Muscle of arm (tissue), 12 donors: Measurements from ENCODE around the gene LEO1. TPM values are rescaled to one million over a fixed set of nuclear protein-coding genes. Genes with fewer than 3 reads are reported as not detected.

ENCODE experiments used
- DNase-seq: peaks from one replicate; pipeline ENCODE4 v3.0.0-alpha.2; 2013
- polyA plus RNA-seq, 12 donors: library from polyadenylated mRNA; unstranded; fragments of 120-200 nt; gene quantifications; one replicate each; pipeline ENCODE4 v1.2.1, GENCODE V29; 2013; ENCODE audit not compliant: insufficient read length in 12 of 12

The LEO1 gene
- polyA plus RNA-seq, 12 donors: 19.3 to 36.6 (median 23.6) TPM; not detected in 1

DNA sequence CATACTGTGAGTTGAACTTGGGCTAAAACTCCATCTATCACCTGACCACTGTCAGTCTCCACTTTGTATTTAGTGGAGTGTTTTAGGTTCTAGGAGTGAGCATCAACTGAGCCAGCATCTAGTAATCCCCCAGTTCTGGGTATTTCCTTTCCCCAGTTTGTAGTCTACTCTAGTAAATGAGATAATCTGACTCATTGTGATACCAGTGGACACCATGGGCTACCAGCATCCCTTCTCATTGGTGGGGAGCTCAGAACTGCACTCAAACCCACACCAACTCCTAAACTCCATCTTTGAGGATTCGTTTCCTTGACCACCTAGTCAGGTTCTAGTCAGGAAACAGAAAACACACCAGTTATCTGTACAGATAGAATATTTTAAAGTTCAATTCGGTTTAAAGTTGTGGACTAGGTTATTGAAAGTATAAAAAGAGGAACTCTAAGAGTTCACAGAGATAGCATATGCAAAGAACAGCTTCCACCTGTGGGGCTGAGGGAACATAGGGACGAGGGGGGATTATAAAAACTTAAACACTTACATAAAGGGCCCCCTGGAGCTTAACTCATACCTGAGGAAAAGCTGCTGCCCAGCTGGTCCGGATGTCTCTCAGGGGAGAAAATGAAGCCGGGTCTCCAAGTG lies 36.0 kb downstream of the LEO1 start:
- no peak for DNase-seq

DNA sequence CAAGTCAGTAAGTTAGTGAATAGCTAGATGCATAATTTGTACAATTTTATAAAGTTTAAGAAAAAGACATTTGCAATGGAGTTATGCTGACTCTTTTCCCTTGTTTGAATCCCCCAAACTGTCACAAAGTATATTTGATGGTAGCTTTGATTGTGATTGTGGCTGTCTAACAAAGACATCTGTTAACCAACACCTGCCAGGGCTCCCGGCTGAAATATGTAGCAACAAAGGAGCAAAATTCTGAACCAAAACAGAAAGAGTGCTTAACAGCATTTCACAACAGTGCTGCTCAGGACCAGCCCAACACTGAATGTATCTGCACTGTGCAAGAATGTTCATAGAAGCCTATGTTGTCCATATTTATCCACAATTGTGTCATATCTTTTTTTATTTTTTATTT lies 39.4 kb downstream of the LEO1 start:
- no peak for DNase-seq

DNA sequence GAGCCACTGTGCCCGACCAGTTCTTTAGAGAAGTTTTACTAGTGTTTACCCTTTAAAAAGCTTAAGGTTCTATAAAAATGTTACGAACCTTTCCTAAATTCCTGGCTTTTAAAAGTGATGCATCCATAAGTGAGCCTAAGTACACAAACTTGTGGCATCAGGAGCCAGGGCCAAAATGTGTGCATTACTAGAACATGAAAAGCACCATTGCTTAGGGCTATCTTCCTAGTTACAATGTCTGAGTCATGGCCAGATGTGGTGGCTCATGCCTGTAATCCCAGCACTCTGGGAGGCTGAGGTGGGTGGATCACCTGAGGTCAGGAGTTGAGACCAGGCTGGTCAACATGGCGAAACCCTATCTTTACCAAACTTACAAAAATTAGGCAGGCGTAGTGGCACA lies 39.9 kb downstream of the LEO1 start:
- DNase-seq: no peak

DNA sequence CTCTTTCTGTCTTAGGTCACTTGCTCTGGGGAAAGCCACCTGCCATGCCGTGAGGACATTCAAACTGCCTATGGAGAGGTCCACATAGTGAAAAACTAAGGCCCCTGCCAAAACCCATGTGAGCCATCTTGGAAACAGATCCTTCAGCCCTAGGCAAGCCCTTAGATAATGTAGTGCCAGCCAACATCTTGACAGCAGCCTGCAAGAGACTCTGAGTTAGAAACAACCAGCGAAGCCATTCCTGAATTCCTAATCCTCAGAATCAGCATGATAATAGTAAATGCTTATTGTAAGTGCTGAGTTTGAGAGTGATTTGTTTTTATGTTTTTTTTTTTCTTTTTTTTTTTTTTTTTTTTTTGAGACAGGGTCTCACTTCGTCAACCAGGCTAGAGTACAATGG lies 40.6 kb downstream of the LEO1 start:
- no peak for DNase-seq

DNA sequence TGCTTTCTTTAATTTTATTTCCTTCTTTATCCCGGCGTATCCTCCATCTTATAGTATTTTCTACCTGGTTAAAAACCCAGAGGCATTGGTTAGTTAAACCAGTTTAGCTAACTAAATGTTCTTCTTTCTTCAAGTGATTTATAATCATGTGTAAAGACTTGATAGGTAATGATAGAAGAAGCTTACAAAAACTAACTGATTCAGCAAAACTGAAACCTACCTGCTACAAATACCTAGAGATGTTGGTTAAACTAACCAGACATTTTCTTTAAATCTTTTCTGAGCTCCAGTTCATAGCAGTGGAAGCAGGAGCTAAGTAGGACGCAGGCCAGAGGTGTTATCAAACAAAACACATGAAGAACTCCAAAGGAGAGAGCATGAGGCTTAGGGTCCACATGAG lies 44.8 kb downstream of the LEO1 start:
- DNase-seq: no peak

DNA sequence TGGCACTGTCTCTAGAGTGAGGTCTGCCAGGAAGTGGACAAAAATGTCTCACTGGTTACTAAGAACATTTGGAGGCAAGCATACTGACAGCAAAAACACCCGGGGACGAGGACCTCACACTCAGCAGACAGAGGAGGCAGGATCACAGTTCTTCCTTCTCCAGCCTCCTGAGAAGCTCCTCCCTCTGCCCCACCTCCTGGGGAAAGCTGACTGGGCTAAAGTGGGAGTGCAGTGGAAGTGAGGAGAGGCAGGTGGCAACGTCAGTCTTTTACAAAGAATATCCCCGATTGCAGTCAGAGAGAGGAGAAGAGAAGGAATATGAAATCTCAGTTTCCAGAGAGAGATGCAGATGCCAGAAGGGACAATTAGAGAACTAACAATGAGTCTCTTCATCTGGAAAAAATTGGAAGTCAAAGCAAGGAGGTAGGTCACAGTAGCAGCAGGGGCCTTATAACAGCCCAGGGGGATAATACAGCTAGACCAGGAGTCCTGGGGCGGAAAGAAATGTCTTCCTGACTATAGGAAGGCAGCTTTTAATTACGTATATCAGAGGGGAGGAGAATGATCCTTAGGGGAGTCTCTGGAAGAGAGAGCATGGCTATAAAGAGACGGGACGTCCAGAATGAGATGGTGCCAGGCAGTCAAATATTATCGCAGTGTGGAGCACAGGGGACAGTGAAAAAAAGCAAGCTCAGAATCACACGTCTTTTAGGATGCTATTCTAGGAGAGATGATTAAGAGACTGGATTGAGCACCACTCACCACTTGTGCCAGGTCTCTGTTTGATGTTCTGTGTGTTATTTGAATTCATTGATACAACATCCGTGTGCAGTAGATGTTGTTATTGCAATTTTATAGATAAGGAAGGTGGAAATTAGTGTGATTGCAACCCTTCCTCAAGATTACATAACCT lies 47.2 kb downstream of the LEO1 start:
- no peak for DNase-seq

DNA sequence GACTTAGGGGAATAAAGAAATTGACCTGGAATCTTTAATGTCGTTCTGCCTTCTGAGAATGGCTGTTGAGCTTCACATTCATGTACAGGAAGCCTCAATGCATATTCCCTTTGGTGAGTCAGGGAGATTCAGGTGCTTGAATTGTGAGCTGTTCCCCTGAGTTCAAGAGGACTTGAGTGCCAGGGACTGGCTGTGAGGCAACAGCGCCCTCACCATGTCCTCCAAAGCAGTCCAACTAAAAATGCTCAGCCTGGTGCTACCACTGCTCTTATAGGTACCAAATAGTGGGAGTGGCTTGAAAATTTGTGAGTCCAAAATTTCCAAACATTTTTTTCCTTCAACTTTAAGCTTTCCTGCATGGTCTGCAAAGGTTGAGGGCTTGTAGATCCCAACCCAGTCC lies 54.1 kb downstream of the LEO1 start:
- no peak for DNase-seq

DNA sequence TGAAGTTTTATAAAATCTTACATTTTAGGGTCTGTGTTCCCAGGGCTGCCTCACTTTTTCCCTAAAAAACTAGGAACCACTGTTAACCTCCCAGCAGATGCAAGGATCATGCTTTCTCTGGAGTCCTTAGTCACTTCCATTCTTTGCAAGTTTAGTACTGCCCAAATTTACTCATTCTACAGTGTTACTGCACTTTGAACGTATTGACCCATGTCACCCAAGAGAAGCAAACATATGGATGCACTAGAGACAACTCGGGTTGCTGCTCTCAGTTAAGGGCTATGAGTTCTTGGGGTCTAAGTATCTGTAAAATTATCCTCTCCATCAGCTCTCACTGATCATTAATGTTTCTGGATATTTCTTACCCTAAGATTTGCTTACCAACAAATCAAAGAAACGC lies 59.0 kb downstream of the LEO1 start:
- DNase-seq: no peak

DNA sequence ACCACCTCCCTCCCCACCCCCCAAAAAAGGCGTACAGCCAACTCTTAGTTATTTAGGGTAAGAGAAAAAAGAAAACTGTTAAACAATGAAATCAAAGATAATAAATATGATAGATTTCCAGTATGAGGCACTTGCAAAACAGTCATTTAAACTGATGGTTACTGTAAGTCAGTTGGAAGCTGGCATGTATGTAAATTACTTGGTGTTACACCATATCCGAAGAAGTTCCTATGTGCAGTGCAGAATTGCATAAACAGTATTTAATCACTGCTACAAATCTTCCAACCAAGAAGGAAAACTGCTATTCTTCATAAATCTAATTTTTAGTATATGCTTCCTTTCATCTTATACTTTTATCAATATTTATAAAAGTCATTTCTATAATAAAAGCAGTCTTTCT lies 62.0 kb downstream of the LEO1 start:
- no peak for DNase-seq

DNA sequence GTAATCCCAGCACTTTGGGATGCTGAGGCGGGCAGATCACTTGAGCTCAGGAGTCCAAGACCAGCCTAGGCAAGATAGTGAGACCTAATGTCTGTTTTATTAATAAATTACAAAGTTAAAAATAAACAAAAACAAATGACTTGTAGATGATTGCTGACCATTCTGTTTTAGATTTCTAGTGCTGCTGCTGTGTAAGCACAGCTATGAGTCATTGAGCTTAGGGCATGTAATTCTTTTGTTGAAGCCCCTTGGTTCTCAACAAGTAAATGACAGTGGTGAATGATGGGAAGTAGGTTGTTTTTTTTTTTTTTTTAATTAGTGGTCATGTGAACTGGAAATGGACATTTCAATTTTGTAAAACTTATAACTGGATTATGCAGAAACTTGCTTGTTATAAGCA lies 63.3 kb downstream of the LEO1 start:
- DNase-seq: no peak

DNA sequence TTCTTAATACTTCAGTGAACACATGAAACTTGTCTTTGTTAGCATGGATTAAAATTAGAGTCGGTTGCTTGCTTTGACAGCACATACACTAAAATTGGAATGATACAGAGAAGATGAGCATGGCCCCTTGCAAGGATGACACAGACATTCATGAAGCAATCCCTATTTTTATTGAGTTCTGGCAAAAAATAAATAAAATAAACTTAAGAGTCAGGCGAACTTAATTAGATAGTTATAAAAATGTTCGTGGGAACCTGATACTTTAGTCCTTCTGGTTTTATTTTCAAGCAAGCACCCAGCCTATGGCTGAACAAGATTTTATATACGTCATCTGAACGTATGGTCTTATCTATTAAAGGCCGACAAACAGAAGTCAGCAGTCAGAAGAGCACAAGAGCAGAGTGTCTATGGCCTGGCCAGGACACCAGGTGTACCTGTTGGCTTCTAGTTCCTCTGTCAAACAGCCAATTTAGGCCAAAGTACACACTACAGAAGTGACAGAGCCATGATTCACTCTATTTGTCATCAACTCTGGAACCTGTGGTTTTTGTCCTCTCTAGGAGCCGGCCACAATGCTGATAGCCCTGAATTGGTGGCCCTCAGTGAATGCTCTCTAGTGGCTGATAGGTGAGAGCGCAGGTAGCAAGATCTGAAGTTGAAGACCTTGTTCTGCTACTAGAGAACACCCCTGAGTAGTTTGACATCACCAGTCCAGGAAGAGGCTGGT lies 64.3 kb downstream of the LEO1 start:
- DNase-seq: no peak

DNA sequence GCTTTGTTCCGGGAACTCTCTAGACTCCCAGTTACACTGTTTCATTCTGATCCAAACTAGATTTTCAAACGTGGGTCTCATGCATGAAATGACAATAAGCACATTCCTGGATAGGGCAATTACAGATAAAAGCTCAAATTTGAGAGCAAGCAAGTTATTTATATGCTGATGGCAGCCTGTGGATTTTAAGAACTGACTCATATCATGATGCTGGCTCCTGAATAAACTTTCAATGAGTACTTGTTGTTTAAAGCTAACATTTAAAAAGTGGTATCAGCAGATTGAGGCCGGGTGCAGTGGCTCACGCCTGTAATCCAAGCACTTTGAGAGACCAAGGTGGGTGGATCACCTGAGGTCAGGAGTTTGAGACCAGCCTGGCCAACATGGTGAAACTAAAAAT lies 66.6 kb downstream of the LEO1 start:
- DNase-seq: no peak

DNA sequence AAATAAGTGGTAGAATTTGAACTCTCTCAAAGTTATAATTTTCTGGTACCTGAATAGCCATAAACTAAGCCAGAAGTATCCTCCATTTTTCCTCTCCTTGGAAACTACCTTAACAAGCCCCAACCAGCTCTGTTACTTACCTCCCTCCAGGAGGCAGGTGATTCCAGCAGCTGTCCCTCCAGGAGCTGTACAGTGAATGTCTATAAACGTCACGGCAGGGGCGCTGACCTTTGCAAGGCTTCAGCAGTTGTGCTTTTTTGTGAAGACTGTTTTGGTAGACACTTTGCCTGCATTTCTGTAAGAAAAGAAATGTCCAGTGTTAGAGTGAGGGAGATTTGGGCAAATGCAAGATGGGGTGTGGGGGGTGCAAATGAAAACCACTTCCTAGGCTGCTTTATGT lies 67.2 kb downstream of the LEO1 start:
- no peak for DNase-seq

DNA sequence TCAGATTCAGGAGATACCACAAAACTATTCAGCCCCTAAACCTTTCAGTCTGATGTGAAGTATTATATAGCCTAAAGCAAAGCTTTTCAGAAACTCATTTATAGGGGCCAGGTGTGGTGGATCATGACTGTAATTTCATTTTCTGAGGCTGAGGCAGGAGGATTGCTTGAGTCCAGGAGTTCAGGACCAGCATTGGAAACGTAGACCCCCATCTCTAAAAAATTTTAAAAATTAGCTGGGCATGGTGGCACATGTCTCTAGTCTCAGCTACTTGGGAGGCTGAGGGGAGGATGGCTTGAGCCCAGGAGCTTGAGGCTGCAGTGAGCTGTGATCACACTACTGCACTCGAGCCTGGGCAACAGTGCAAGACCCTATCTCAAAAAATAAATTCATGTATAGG lies 82.1 kb downstream of the LEO1 start:
- DNase-seq: no peak

DNA sequence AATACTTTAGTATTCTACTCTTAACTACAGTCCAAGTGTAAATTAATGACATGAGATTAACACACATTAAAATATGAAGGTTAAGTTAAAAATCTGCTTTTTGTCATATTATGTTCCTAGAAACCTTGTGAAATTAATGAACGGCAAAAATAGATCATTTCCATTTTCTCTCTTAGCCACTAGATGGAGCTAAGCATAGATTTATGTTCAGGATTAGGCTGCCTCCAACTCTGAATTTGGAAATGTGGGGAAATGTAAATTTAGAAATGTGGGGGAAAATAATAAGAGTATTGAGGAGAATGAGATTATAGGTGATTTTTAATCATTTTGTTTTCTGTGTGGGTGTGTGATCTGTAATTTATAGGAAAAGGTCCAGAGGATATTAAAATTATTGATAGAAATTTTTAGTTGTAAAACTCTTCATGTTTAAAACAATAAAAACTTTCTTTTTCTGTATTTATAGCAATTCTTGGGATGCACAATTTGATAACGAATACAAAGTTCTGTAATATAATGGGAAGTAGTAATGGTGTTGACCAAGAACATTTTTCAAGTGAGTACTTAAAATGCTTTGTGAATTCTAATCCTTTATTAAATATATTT lies 82.9 kb downstream of the LEO1 start:
- DNase-seq: no peak

Other genes starting within 250 kb of the LEO1 start
- gene LYSMD2, start 234.1 kb downstream of the LEO1 start, polyA plus RNA-seq: 10 to 100 TPM in 3 of 12 donors, 1 to 10 TPM in 7, not detected in 2; 5.8 to 11.0 (median 7.9) TPM
- gene TMOD2, start 220.2 kb downstream of the LEO1 start, polyA plus RNA-seq: 10 to 100 TPM in 3 of 12 donors, 1 to 10 TPM in 8, not detected in 1; 6.7 to 15.8 (median 8.3) TPM
- 10 to 100 TPM; 14.4 to 50.0 (median 20.2) TPM for gene TMOD3, start 142.1 kb downstream of the LEO1 start, polyA plus RNA-seq
- 10 to 100 TPM in 11 of 12 donors, not detected in 1; 22.2 to 32.6 (median 30.7) TPM for gene MAPK6, start 47.4 kb upstream of the LEO1 start, polyA plus RNA-seq
- under 1 TPM in 4 of 12 donors, not detected in 8; 0.12 to 0.84 (median 0.40) TPM for gene BCL2L10, start 141.0 kb upstream of the LEO1 start, polyA plus RNA-seq
- 10 to 100 TPM in 2 of 12 donors, 1 to 10 TPM in 9, not detected in 1; 3.9 to 23.4 (median 7.3) TPM for gene GNB5, start 219.6 kb upstream of the LEO1 start, polyA plus RNA-seq